ENCODE results near the gene WDR90.

DNA sequence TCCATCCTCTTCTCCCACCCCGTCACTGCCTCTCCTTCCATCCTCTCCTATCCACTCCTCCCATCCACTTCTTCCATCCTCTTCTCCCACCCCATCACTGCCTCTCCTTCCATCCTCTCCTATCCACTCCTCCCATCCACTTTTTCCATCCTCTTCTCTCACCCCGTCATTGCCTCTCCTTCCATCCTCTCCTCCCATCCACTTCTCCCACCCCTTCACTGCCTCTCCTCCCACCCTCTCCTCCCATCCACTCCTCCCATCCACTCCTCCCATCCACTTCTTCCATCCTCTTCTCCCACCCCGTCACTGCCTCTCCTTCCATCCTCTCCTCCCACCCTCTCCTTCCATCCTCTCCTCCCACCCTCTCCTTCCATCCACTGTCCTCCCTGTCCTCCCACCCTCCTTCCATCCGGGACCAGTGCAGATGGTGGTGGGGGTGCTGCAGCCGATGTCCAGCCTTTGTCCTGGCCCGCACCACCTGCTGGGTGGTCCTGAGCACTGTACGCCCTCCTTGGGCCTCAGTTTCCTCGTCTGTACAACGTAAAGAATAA lies 17.3 kb upstream of the WDR90 start:
- TF ChIP-seq, protein P1, sequence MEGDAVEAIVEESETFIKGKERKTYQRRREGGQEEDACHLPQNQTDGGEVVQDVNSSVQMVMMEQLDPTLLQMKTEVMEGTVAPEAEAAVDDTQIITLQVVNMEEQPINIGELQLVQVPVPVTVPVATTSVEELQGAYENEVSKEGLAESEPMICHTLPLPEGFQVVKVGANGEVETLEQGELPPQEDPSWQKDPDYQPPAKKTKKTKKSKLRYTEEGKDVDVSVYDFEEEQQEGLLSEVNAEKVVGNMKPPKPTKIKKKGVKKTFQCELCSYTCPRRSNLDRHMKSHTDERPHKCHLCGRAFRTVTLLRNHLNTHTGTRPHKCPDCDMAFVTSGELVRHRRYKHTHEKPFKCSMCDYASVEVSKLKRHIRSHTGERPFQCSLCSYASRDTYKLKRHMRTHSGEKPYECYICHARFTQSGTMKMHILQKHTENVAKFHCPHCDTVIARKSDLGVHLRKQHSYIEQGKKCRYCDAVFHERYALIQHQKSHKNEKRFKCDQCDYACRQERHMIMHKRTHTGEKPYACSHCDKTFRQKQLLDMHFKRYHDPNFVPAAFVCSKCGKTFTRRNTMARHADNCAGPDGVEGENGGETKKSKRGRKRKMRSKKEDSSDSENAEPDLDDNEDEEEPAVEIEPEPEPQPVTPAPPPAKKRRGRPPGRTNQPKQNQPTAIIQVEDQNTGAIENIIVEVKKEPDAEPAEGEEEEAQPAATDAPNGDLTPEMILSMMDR (conservative IDR thresholded peaks at IDR 0.05; ENCODE audit: low read depth, low read length): no peak
- TF ChIP-seq EZH2 (IDR thresholded peaks at IDR 0.05; ENCODE audit: borderline replicate concordance, low read depth, low read length, poor library complexity, severe bottlenecking): no peak
